Erythroblast (primary cell): Measurements from ENCODE around the gene MAP2K4.

Source experiments
- GATA1 ChIP-seq: IDR thresholded peaks from 2 replicates; pipeline ENCODE4 v1.6.1; 2011; ENCODE audit warnings: low read depth, mild to moderate bottlenecking, control low read depth, low read length, moderate library complexity
- POLR2A ChIP-seq: IDR thresholded peaks from 2 replicates; pipeline ENCODE4 v1.6.1; 2011; ENCODE audit warnings: mild to moderate bottlenecking, low read length

DNA sequence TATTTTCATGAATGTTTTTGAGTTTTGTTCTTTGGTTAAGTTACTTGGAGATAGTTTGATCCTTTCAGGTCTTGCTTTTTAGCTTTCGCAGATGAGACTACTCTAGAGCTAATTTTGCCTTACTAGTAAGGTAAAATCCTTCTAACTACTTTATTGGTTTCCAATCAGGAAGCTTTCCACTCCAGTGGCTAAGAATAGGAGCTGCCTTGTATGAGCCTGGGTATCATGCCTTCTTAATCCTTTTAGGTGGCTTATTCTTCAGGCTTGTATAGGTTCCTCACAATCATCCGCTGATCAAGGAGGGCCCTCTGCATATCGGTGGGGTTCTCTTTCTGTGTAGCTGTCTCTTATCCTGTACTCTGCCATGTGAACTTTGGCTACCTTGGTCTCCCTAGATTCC lies 53.7 kb downstream of the MAP2K4 start:
- TF ChIP-seq POLR2A (no peak), GATA1 (no peak)
